Measurements from ENCODE around the gene AKAP12. TPM values are rescaled to one million over a fixed set of nuclear protein-coding genes. Genes with fewer than 3 reads are reported as not detected.

The AKAP12 gene
- polyA plus RNA-seq, 2 of the 4 experiments (the other 2 are of a cell fraction): 32.1 to 192 TPM

DNA sequence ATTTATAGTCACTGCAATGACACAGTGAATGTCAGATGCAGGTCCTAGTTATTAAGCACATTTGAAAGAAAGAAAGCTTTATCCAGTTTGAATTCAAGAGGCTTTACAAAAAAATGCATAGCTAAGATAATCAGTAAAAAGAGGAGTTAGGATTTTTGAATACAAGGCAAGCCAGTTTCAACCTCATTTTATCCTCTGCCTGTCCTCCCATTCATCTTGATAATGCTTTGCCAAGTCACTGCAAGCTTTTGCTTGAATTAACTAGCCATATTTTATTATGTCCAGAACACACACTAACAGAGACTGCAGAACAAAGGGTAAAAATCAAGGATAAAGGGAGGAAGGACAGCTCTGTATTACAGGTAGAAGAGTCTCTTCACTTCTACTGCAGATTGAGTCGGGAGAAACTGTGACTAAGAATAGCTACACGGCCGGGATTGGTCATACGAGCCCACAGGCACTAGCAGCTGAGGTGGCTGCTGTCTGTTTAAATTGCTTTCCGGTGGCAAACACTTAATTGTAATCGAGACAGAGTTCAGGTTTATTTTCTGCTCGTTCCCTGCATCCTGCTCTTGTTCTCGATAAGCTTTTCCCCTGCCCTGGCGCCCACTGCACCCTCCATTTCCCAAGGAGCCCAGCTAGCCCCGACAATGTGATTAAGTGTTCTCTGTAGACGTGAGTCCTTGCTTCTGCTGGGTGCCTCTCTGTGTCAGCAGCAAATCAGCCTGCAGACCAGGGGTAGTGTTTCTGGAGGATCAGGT is 30.5 kb upstream of the AKAP12 start:
- FAIRE-seq (no peak), ATAC-seq (peak; percentile 74 to 82; a peak in 4 of 6 replicates), DNase-seq (ENCODE audit: low read depth in 1 of 2, low spot score in 1 of 2) (peak in 1 of 2 experiments; percentile 15)
- Histone ChIP-seq H3K4me3 (no peak overlapping the region), H3K9me3 (peaks cover 20% of the 10 kb centered on the region; the same call in 2 of the 3 replicates), H3K4me2 (peak overlapping the region; percentile 40), H3K4me1 (peaks cover 5% of the 10 kb centered on the region; the same call in 2 of the 3 replicates), H3K27ac (peak overlapping the region in 1 of 2 experiments; percentile 17; a peak in 1 of 6 replicates)
- TF ChIP-seq ESRRA (IDR thresholded peaks at IDR 0.05; ENCODE audit: borderline replicate concordance, low read length) (no peak), NPAS2 (CRISPR knock-in tag; IDR thresholded peaks at IDR 0.05; ENCODE audit: borderline replicate concordance) (no peak), BHLHE40 (IDR thresholded peaks at IDR 0.05; ENCODE audit: low read depth, low read length) (no peak), CTCF (IDR thresholded peaks at IDR 0.05) (no peak)
- TF ChIP-seq, protein P1, sequence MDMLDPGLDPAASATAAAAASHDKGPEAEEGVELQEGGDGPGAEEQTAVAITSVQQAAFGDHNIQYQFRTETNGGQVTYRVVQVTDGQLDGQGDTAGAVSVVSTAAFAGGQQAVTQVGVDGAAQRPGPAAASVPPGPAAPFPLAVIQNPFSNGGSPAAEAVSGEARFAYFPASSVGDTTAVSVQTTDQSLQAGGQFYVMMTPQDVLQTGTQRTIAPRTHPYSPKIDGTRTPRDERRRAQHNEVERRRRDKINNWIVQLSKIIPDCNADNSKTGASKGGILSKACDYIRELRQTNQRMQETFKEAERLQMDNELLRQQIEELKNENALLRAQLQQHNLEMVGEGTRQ (IDR thresholded peaks at IDR 0.05): no peak
- TF ChIP-seq, protein P2, sequence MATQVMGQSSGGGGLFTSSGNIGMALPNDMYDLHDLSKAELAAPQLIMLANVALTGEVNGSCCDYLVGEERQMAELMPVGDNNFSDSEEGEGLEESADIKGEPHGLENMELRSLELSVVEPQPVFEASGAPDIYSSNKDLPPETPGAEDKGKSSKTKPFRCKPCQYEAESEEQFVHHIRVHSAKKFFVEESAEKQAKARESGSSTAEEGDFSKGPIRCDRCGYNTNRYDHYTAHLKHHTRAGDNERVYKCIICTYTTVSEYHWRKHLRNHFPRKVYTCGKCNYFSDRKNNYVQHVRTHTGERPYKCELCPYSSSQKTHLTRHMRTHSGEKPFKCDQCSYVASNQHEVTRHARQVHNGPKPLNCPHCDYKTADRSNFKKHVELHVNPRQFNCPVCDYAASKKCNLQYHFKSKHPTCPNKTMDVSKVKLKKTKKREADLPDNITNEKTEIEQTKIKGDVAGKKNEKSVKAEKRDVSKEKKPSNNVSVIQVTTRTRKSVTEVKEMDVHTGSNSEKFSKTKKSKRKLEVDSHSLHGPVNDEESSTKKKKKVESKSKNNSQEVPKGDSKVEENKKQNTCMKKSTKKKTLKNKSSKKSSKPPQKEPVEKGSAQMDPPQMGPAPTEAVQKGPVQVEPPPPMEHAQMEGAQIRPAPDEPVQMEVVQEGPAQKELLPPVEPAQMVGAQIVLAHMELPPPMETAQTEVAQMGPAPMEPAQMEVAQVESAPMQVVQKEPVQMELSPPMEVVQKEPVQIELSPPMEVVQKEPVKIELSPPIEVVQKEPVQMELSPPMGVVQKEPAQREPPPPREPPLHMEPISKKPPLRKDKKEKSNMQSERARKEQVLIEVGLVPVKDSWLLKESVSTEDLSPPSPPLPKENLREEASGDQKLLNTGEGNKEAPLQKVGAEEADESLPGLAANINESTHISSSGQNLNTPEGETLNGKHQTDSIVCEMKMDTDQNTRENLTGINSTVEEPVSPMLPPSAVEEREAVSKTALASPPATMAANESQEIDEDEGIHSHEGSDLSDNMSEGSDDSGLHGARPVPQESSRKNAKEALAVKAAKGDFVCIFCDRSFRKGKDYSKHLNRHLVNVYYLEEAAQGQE (IDR thresholded peaks at IDR 0.05): no peak
- CTCF ChIA-PET: interaction anchor here (0.6 to 1.5 kb wide), 2 partner anchors 115 to 141 kb away, joined by 3 to 5 read pairs; no protein-coding TSS in a partner anchor
- WGBS (ENCODE audit: missing lambda C conversion rate): 27% methylated on average over 11 of the region's 11 CpGs
- POLR2A ChIA-PET: no interaction called here

DNA sequence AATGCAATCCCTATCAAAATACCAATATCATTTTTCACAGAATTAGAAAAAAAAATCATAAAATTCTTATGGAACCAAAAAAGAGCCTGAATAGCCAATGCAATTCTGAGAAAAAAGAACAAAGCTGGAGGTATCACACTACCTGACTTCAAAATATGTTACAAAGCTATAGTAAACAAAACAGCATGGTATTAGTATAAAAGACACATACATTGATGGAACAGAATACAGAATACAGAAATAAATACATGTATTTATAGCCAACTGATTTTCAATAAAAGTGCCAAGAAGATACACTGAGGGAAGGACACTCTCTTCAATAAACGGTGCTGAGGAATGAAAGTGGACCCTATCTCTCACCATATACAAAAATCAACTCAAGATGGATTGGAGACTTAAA is 28.7 kb upstream of the AKAP12 start:
- Histone ChIP-seq H3K4me3 (no peak overlapping the region), H3K9me3 (peaks cover 20% of the 10 kb centered on the region; the same call in 2 of the 3 replicates), H3K4me2 (no peak overlapping the region), H3K27ac (no peak overlapping the region), H3K4me1 (peaks cover 5% of the 10 kb centered on the region; the same call in 2 of the 3 replicates)
- no peak for ATAC-seq
- TF ChIP-seq, protein P3, sequence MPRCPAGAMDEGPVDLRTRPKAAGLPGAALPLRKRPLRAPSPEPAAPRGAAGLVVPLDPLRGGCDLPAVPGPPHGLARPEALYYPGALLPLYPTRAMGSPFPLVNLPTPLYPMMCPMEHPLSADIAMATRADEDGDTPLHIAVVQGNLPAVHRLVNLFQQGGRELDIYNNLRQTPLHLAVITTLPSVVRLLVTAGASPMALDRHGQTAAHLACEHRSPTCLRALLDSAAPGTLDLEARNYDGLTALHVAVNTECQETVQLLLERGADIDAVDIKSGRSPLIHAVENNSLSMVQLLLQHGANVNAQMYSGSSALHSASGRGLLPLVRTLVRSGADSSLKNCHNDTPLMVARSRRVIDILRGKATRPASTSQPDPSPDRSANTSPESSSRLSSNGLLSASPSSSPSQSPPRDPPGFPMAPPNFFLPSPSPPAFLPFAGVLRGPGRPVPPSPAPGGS (IDR thresholded peaks at IDR 0.05): no peak
- 80% methylated on average over 1 of the region's 1 CpG for WGBS (ENCODE audit: missing lambda C conversion rate)
- DNase-seq (ENCODE audit: low read depth in 1 of 2, low spot score in 1 of 2): no peak
- no peak for FAIRE-seq
- CTCF ChIA-PET: no interaction called here
- POLR2A ChIA-PET: no interaction called here

DNA sequence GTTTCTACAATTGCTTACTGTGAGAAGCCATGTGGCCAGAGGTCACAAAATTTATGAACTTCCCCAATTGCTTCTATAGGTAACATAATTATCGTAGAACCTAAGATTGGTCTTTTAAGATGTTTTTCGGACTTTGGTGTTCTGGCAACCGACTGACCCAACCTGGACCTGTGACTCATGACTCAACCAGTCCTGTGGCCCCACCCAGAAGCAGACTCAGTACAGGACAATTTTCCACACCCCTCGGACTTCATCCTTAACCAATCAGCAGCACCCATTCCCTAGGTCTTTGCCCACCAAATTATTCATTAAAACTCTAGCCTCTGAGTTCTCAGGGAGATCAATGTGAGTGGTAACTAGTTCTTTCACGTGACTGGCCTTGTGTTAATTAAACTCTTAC is 26.4 kb upstream of the AKAP12 start:
- TF ChIP-seq TFCP2L1 (CRISPR knock-in tag; IDR thresholded peaks at IDR 0.05): no peak
- TF ChIP-seq NR3C1 (IDR thresholded peaks at IDR 0.05): no peak
- TF ChIP-seq MAZ (IDR thresholded peaks at IDR 0.05; ENCODE audit: borderline replicate concordance, low read depth, low read length): no peak
- no peak for TF ChIP-seq RFX5 (IDR thresholded peaks at IDR 0.05)
- no peak for TF ChIP-seq CBX2 (IDR thresholded peaks at IDR 0.05; ENCODE audit: borderline replicate concordance, low read depth)
- no peak for TF ChIP-seq RAD21 (conservative IDR thresholded peaks at IDR 0.05 in 1 of 2, IDR thresholded peaks at IDR 0.05 in 1 of 2)
- no peak for TF ChIP-seq PBX3 (IDR thresholded peaks at IDR 0.05)
- TF ChIP-seq TP53 (CRISPR knock-in tag; IDR thresholded peaks at IDR 0.05): no peak
- TF ChIP-seq RCOR1 (IDR thresholded peaks at IDR 0.05; ENCODE audit: low read depth, low read length): no peak
- no peak for TF ChIP-seq FOXS1 (CRISPR knock-in tag; IDR thresholded peaks at IDR 0.05)
- TF ChIP-seq ESRRA (IDR thresholded peaks at IDR 0.05; ENCODE audit: borderline replicate concordance, low read length): no peak
- no peak for TF ChIP-seq BHLHE40 (IDR thresholded peaks at IDR 0.05; ENCODE audit: low read depth, low read length)
- TF ChIP-seq ZC3H11A (IDR thresholded peaks at IDR 0.05): no peak
- TF ChIP-seq SREBF2 (IDR thresholded peaks at IDR 0.05): no peak
- TF ChIP-seq KDM1A (IDR thresholded peaks at IDR 0.05; ENCODE audit: low read depth): no peak
- TF ChIP-seq NPAS2 (CRISPR knock-in tag; IDR thresholded peaks at IDR 0.05; ENCODE audit: borderline replicate concordance): no peak
- 64% methylated on average over 5 of the region's 5 CpGs for WGBS (ENCODE audit: missing lambda C conversion rate)
- peaks cover 5% of the 10 kb centered on the region; the same call in 2 of the 3 replicates for H3K4me1 ChIP-seq
- no peak for ATAC-seq
- POLR2A ChIA-PET: no interaction called here
- CTCF ChIA-PET: no interaction called here
- H3K4me3 ChIP-seq: no peak overlapping the region
- H3K27ac ChIP-seq: no peak overlapping the region
- no peak overlapping the region for H3K4me2 ChIP-seq
- FAIRE-seq: no peak
- no peak for DNase-seq (ENCODE audit: low read depth in 1 of 2, low spot score in 1 of 2)
- peaks cover 20% of the 10 kb centered on the region; the same call in 2 of the 3 replicates for H3K9me3 ChIP-seq
